ENCODE data around the gene CNR2. TPM values are rescaled to one million over a fixed set of nuclear protein-coding genes. Genes with fewer than 3 reads are reported as not detected.
A peak's percentile ranks its signal among the peaks of the same experiment; 100 is the strongest.

The CNR2 gene
- total RNA-seq, 2 donors from 2014 or later, result not detected

DNA sequence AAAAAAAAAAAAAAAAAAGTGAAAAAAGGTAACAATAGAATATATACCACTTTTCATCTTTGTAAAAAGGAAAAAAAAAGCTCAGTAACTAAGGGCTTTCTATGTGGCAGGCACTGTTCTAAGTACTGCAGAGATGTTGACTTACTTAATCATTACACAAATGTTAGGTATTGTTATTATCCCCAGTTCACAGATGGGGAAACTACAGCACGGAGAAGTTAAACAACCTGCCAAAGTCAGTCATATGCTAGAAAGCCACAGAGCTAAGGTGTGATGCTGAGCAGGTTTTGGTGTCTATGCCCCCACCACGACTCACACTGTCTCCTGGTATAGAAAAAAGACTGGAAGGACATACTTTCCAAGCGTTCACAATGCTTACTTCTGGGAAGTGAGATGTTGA is 39.9 kb upstream of the CNR2 start:
- DNase-seq, result no peak
- Histone ChIP-seq H3K4me1 (ENCODE audit: control insufficient read depth, insufficient read depth, low read length) (peaks cover 3% of the 10 kb centered on the region), H3K9me3 (ENCODE audit: control insufficient read depth, low read length) (no peaks in the 10 kb centered on the region), H3K27ac (ENCODE audit: low read depth, low read length) (no peak overlapping the region), H3K9ac (ENCODE audit: extremely low read depth, low read length, poor library complexity, severe bottlenecking) (no peak overlapping the region), H3K27me3 (ENCODE audit: control insufficient read depth, insufficient read depth, low read length, poor library complexity, severe bottlenecking) (no peaks in the 10 kb centered on the region), H3K36me3 (ENCODE audit: control insufficient read depth, insufficient read depth, low read length) (no peaks in the 10 kb centered on the region), H3K4me3 (ENCODE audit: low read length) (no peak overlapping the region)
- WGBS, 2 experiments (ENCODE audit: insufficient coverage in 1 of 2, insufficient read length in 1 of 2), result 92 to 100% methylated on average over 3 of the region's 3 CpGs
- TF ChIP-seq, protein P1, sequence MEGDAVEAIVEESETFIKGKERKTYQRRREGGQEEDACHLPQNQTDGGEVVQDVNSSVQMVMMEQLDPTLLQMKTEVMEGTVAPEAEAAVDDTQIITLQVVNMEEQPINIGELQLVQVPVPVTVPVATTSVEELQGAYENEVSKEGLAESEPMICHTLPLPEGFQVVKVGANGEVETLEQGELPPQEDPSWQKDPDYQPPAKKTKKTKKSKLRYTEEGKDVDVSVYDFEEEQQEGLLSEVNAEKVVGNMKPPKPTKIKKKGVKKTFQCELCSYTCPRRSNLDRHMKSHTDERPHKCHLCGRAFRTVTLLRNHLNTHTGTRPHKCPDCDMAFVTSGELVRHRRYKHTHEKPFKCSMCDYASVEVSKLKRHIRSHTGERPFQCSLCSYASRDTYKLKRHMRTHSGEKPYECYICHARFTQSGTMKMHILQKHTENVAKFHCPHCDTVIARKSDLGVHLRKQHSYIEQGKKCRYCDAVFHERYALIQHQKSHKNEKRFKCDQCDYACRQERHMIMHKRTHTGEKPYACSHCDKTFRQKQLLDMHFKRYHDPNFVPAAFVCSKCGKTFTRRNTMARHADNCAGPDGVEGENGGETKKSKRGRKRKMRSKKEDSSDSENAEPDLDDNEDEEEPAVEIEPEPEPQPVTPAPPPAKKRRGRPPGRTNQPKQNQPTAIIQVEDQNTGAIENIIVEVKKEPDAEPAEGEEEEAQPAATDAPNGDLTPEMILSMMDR (conservative IDR thresholded peaks at IDR 0.05), result no peak
- Mint-ChIP-seq H3K4me1 (peaks cover 6% of the 10 kb centered on the region), H3K27ac (no peak overlapping the region), H3K4me3 (no peak overlapping the region), H3K36me3 (ENCODE audit: low read depth) (no peaks in the 10 kb centered on the region), H3K9me3 (no peaks in the 10 kb centered on the region), H3K27me3 (ENCODE audit: insufficient read depth) (no peaks in the 10 kb centered on the region)

- H3K36me3 Mint-ChIP-seq (ENCODE audit: low read depth), result no peaks in the 10 kb centered on the region
- Histone ChIP-seq H3K4me3 (ENCODE audit: low read length) (no peak overlapping the region), H3K9me3 (ENCODE audit: control insufficient read depth, low read length) (peaks cover 6% of the 10 kb centered on the region), H3K4me1 (ENCODE audit: control insufficient read depth, insufficient read depth, low read length) (no peaks in the 10 kb centered on the region), H3K9ac (ENCODE audit: extremely low read depth, low read length, poor library complexity, severe bottlenecking) (no peak overlapping the region), H3K27ac (ENCODE audit: low read depth, low read length) (no peak overlapping the region), H3K36me3 (ENCODE audit: control insufficient read depth, insufficient read depth, low read length) (no peaks in the 10 kb centered on the region), H3K27me3 (ENCODE audit: control insufficient read depth, insufficient read depth, low read length, poor library complexity, severe bottlenecking) (no peaks in the 10 kb centered on the region)
- no peak for DNase-seq
- H3K27ac Mint-ChIP-seq, result no peak overlapping the region
- no peaks in the 10 kb centered on the region for H3K27me3 Mint-ChIP-seq (ENCODE audit: insufficient read depth)
- no peak overlapping the region for H3K4me3 Mint-ChIP-seq
- TF ChIP-seq, protein P1 (conservative IDR thresholded peaks at IDR 0.05), result no peak
- H3K4me1 Mint-ChIP-seq, result no peaks in the 10 kb centered on the region
- peaks cover 4% of the 10 kb centered on the region for H3K9me3 Mint-ChIP-seq
These were observed 34.2 kb upstream of the CNR2 start for GRCh38 chr1:23947366-23947765.

- Mint-ChIP-seq H3K27ac (no peak overlapping the region), H3K4me1 (no peaks in the 10 kb centered on the region), H3K9me3 (peaks cover 7% of the 10 kb centered on the region), H3K4me3 (no peak overlapping the region), H3K36me3 (ENCODE audit: low read depth) (no peaks in the 10 kb centered on the region), H3K27me3 (ENCODE audit: insufficient read depth) (no peaks in the 10 kb centered on the region)
- H3K27me3 ChIP-seq (ENCODE audit: control insufficient read depth, insufficient read depth, low read length, poor library complexity, severe bottlenecking), result no peaks in the 10 kb centered on the region
- H3K9ac ChIP-seq (ENCODE audit: extremely low read depth, low read length, poor library complexity, severe bottlenecking), result no peak overlapping the region
- DNase-seq, result peak; percentile 84
- 36 to 39% methylated on average over 6 of the region's 6 CpGs for WGBS, 2 experiments (ENCODE audit: insufficient coverage in 1 of 2, insufficient read length in 1 of 2)
- H3K9me3 ChIP-seq (ENCODE audit: control insufficient read depth, low read length), result no peaks in the 10 kb centered on the region
- TF ChIP-seq, protein P1 (conservative IDR thresholded peaks at IDR 0.05), result no peak
- no peaks in the 10 kb centered on the region for H3K4me1 ChIP-seq (ENCODE audit: control insufficient read depth, insufficient read depth, low read length)
- no peaks in the 10 kb centered on the region for H3K36me3 ChIP-seq (ENCODE audit: control insufficient read depth, insufficient read depth, low read length)
- H3K4me3 ChIP-seq (ENCODE audit: low read length), result no peak overlapping the region
- no peak overlapping the region for H3K27ac ChIP-seq (ENCODE audit: low read depth, low read length)
These were observed 23.5 kb upstream of the CNR2 start for GRCh38 chr1:23936481-23937176.
